Endothelial cell of umbilical vein (primary cell): Measurements from ENCODE around the gene TRANK1. TPM values are rescaled to one million over a fixed set of nuclear protein-coding genes. Genes with fewer than 3 reads are reported as not detected.

Experiments used
- BruUV-seq: library from RNA; stranded (reverse); fragments of 400-500 nt; replicated peaks from 2 replicates; lab custom pipeline; 2021; lab: Mats Ljungman, UMichigan
- CTCF ChIA-PET: fragments of 300-600, 350-600 bp; sonication (Branson Sonifier 250); formaldehyde crosslinking; loops from one replicate; lab custom pipeline; 2021; ENCODE audit warnings: antibody characterized with exemption, inconsistent platforms; lab: Charles Lee
- POLR2A ChIA-PET: fragments of 300-600, 350-600 bp; sonication (Branson Sonifier 250); formaldehyde crosslinking; loops from one replicate; lab custom pipeline; 2021; ENCODE audit warnings: antibody characterized with exemption, inconsistent platforms; lab: Charles Lee
- DNase-seq: peaks from one replicate; pipeline ENCODE4 v3.0.0-alpha.2; 2011; ENCODE audit warnings: low read depth, low spot score
- FAIRE-seq: peaks from 2 replicates; lab custom pipeline; 2011; peaks lifted over from hg19 to GRCh38; lab: Jason Lieb, UNC
- H2AFZ ChIP-seq: 2 replicates; pipeline ENCODE4 v1.6.0; 2012; ENCODE audit warnings: low read depth, low read length, control low read depth, inconsistent platforms
- H3K27ac ChIP-seq: 2 replicates; pipeline ENCODE4 v1.5.1; 2011; ENCODE audit warnings: low read depth, mild to moderate bottlenecking, control low read depth, low read length, moderate library complexity; ENCODE audit not compliant: insufficient read depth
- H3K27me3 ChIP-seq, 2 experiments: 2 replicates each; pipeline versions ENCODE4 v1.6.0 to v1.6.1; 2011; ENCODE audit warnings: low read length in 2 of 2, mixed read lengths in 1 of 2; ENCODE audit not compliant: control insufficient read depth in 2 of 2, insufficient read depth in 2 of 2
- H3K36me3 ChIP-seq, 2 experiments: 2 replicates in 1 of 2; 3 replicates in 1 of 2; pipeline ENCODE4 v1.5.1; 2011; ENCODE audit warnings: low read length in 2 of 2, mild to moderate bottlenecking in 1 of 2, moderate library complexity in 1 of 2; ENCODE audit not compliant: control insufficient read depth in 2 of 2, insufficient read depth in 2 of 2; ENCODE audit errors: extremely low read depth in 1 of 2
- H3K4me1 ChIP-seq: 3 replicates; pipeline ENCODE4 v1.5.1; 2011; ENCODE audit warnings: mild to moderate bottlenecking, low read length; ENCODE audit not compliant: control insufficient read depth, insufficient read depth; ENCODE audit errors: extremely low read depth
- H3K4me2 ChIP-seq: 2 replicates; pipeline ENCODE4 v1.6.1; 2011; ENCODE audit warnings: low read length, control low read depth, mixed read lengths; ENCODE audit not compliant: insufficient read depth
- H3K4me3 ChIP-seq, 3 experiments: fragments of 200-600 bp in 1 of 3; sonication (generic), shearing (Covaris generic) in 1 of 3; replicated peaks in 1 of 3; 2 replicates each; pipeline ENCODE4 v1.5.1; 2011 to 2016; ENCODE audit warnings: control low read depth in 3 of 3, low read length in 3 of 3, mild to moderate bottlenecking in 2 of 3, inconsistent platforms in 1 of 3, low read depth in 1 of 3, moderate library complexity in 1 of 3; ENCODE audit not compliant: insufficient read depth in 1 of 3
- H3K79me2 ChIP-seq: 2 replicates; pipeline ENCODE4 v1.6.0; 2012; ENCODE audit warnings: low read length, inconsistent platforms; ENCODE audit not compliant: control insufficient read depth, insufficient read depth
- H3K9ac ChIP-seq: replicated peaks from 2 replicates; pipeline ENCODE3; 2011; ENCODE audit warnings: low read length, control low read depth; ENCODE audit not compliant: insufficient read depth; ENCODE audit errors: extremely low read depth
- H3K9me1 ChIP-seq: replicated peaks from 3 replicates; pipeline ENCODE4 v1.6.0; 2011; ENCODE audit warnings: mild to moderate bottlenecking, low read length; ENCODE audit not compliant: control insufficient read depth, insufficient read depth; ENCODE audit errors: extremely low read depth
- H3K9me3 ChIP-seq: replicated peaks from 2 replicates; pipeline ENCODE4 v1.5.1; 2012; ENCODE audit warnings: low read length, inconsistent platforms; ENCODE audit not compliant: control insufficient read depth, insufficient read depth
- H4K20me1 ChIP-seq: replicated peaks from 2 replicates; pipeline ENCODE3; 2011; ENCODE audit warnings: mild to moderate bottlenecking, low read length; ENCODE audit not compliant: control insufficient read depth, insufficient read depth; ENCODE audit errors: extremely low read depth
- EZH2 ChIP-seq: IDR thresholded peaks from 2 replicates; pipeline ENCODE4 v1.6.1; 2012; ENCODE audit warnings: borderline replicate concordance, low read depth, mild to moderate bottlenecking, moderate library complexity, low read length, inconsistent platforms; ENCODE audit not compliant: severe bottlenecking
- FOS ChIP-seq: IDR thresholded peaks from 2 replicates; pipeline ENCODE4 v1.6.1; 2011; ENCODE audit warnings: mild to moderate bottlenecking, low read length, moderate library complexity, borderline replicate concordance; ENCODE audit not compliant: insufficient read depth
- POLR2AphosphoS5 ChIP-seq: IDR thresholded peaks from 2 replicates; pipeline ENCODE4 v1.6.1; 2012; ENCODE audit warnings: low read depth, mild to moderate bottlenecking, control low read depth, low read length, moderate library complexity; ENCODE audit not compliant: insufficient read depth
- dilution Hi-C: fragments of 300-500 bp; cut with MboI; formaldehyde crosslinking; loops from one replicate; pipeline ENCODE4 v1.15.0; 2019; ENCODE audit warnings: low sequenced_read_pairs; ENCODE audit not compliant: extremely low pct_ligation_motif_present
- intact Hi-C: fragments of 100-400 bp; cut with micrococcal nuclease; formaldehyde crosslinking; loops from one replicate; pipeline ENCODE4 v1.10.0; 2022
- polyA plus RNA-seq, 4 experiments: library from polyadenylated mRNA; depleted of rRNA in 3 of 4; stranded (reverse) in 3 of 4; unstranded in 1 of 4; fragments of >200 nt; gene quantifications; 2 replicates each; pipeline versions ENCODE4 v1.2.1 to v1.2.3, GENCODE V29; 2011 to 2012; ENCODE audit warnings: missing spikeins in 1 of 4
- total RNA-seq: library from RNA; stranded (reverse); gene quantifications from 2 replicates; pipeline ENCODE4 v1.2.3, GENCODE V29; 2021
- TF ChIP-seq, protein P1 (sequence below), 2 donors: IDR thresholded peaks; 1 replicate in 1 of 2; 2 replicates in 1 of 2; pipeline ENCODE4 v1.5.1; 2011; ENCODE audit warnings: low read length in 2 of 2, mild to moderate bottlenecking in 2 of 2, moderate library complexity in 2 of 2, control low read depth in 1 of 2, inconsistent platforms in 1 of 2, low read depth in 1 of 2; ENCODE audit not compliant: insufficient read depth in 1 of 2; ENCODE audit errors: extremely low read depth in 1 of 2

TRANK1 gene
- total and polyA plus RNA-seq, 2 donors (not counting 3 experiments of a cell fraction or from before 2014, with no cell fraction given) = 4.6 to 14.4 TPM

DNA sequence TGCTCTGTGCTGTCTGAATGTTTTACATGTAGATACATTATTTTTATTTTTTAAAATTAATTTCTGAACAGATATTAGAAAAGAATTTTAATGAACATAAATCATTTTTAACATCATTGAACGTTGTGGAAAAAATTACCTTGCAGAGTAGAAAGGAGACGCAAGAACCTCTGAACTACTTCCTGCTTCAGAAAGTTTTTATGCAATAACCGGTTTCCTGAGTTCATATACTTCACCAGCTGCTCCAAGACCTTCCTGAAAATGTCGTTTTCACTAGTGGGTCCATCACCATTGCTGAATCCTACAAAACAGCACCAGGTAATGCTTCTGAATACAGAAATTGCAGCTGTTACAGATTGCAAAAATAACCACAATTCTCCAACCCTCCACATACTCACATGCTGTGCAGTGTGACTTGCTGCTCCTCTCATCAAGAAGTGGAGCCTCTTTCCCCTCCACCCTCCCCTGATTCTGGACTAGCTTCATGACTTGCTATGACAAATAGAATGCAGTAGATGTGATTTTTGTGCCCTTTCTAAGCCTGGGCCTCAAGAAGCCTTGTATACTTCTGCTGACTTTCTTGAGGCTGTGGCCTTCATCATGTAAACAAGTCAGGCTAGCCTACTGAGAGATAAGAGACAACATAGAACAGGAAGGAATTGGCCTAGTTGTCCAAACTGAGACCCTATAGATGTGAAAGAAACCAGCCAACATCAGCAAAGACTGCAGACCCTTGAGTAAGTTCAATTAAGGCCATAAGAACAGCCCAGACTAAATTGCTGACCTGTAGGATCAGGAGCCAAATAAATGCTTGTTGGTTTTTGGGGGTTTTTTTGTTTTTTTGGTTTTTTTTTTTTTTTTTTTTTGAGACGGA, 80.4 kb downstream of the TRANK1 start:
- peak; percentile 8 for DNase-seq
- ChIA-PET CTCF (interaction anchor here (1.2 kb wide), 1 partner anchor 80 kb away, joined by 3 read pairs; no protein-coding TSS in a partner anchor), POLR2A (no interaction called here)
- Histone ChIP-seq H4K20me1 (no peaks in the 10 kb centered on the region), H3K79me2 (no peaks in the 10 kb centered on the region), H3K27me3 (no peaks in the 10 kb centered on the region), H3K4me3 (no peak overlapping the region), H3K4me1 (no peaks in the 10 kb centered on the region), H3K36me3 (no peaks in the 10 kb centered on the region), H3K9ac (no peak overlapping the region), H2AFZ (no peak overlapping the region), H3K9me3 (no peaks in the 10 kb centered on the region), H3K4me2 (no peak overlapping the region), H3K27ac (no peak overlapping the region), H3K9me1 (no peaks in the 10 kb centered on the region)
- intact Hi-C loops = no loop called here
- FAIRE-seq = peak; percentile 52
- no peak for TF ChIP-seq EZH2
- TF ChIP-seq, protein P1, sequence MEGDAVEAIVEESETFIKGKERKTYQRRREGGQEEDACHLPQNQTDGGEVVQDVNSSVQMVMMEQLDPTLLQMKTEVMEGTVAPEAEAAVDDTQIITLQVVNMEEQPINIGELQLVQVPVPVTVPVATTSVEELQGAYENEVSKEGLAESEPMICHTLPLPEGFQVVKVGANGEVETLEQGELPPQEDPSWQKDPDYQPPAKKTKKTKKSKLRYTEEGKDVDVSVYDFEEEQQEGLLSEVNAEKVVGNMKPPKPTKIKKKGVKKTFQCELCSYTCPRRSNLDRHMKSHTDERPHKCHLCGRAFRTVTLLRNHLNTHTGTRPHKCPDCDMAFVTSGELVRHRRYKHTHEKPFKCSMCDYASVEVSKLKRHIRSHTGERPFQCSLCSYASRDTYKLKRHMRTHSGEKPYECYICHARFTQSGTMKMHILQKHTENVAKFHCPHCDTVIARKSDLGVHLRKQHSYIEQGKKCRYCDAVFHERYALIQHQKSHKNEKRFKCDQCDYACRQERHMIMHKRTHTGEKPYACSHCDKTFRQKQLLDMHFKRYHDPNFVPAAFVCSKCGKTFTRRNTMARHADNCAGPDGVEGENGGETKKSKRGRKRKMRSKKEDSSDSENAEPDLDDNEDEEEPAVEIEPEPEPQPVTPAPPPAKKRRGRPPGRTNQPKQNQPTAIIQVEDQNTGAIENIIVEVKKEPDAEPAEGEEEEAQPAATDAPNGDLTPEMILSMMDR (IDR thresholded peaks at IDR 0.05; ENCODE audit: extremely low read depth in 1 of 2, insufficient read depth in 1 of 2, low read depth in 1 of 2, low read length in 2 of 2) = no peak
- TF ChIP-seq POLR2AphosphoS5 = no peak
- no peak for TF ChIP-seq FOS
- dilution Hi-C loops = no loop called here
- no TSS peak for BruUV-seq
